Measurements from ENCODE around the gene CDH22.

The CDH22 gene

GRCh38 chr20:46186210-46186609 lies 122.1 kb downstream of the CDH22 start:
- DNase-seq = no peak

DNA sequence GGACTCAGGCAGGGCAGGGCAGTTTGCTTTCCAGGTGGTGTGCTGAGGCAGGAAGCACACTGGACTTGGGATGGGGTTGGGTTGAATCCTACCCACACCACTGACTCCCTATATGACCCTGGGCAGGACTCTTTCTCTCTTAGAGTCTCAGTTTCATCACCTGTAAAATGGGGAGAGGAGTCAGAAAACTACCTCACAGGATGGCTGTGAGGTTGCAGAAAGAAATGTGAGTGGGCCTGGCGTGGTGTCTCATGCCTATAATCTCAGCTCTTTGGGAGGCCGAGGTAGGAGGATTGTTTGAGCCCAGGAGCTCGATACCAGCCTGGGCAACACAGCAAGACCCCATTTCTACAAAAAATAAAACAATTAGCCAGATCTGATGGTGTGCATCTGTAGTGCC lies 122.9 kb downstream of the CDH22 start:
- DNase-seq = no peak

DNA sequence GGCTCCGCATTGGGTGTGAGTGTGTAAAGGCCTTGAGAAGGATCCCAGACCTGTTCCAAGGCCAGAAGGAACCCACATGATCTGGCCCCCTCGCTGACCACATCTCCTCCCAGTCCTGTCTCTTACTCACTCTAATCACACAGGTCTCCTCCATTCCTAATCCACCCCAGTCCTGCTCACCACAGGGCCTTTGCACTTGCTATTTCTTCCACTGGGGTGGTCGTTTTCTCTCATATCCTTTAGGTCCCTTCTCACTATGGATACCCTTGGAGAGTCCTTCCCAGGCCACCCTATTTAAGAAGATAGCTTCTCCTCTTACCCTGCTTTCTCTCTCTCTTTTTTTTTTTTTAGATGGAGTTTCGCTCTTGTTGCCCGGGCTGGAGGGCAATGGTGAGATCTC lies 124.5 kb downstream of the CDH22 start:
- DNase-seq = no peak

- no peak for DNase-seq
These were observed 125.8 kb downstream of the CDH22 start for GRCh38 chr20:46182276-46183200.

- no peak for DNase-seq
These were observed 128.4 kb downstream of the CDH22 start for GRCh38 chr20:46179862-46180261.

DNA sequence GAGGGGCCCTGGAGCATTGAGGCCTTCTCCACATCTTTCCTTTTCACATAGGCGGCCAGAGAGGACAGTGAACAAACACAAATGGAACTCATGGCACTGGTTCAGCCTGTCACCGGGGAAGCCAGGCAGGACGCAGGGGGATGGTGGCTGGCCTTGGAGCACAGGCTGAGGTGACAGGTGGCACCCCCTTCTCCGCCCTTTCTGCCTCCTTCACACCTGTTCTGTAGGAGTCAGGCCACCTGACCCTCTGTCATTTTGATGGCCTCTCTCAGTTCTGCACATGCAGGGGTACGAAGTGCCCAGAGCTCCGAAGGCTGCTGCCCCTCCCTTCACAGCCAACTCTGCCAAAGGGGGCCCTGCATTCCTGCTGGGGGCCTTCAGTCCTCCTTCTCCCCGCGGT lies 129.4 kb downstream of the CDH22 start:
- no peak for DNase-seq

DNA sequence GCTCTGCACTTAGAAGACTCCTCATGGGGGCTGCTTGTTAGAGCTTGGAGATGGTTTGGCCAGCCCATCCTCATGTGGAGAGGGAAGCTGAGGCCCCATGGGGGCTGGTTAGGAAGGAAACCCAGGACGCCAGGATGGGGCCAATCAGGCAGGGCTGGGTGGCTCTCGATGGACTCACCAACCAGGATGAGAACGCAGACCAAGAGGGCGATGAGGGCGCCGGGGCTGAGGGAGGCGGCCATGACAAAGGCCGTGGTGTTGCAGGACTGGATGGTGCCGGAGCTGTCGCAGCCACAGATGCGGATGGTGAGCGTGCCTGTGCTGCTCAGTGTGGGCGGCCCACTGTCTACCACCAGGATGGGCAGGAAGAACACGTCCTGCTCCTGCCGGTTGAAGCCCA lies 130.5 kb downstream of the CDH22 start:
- DNase-seq = no peak

GRCh38 chr20:46176739-46177378 lies 131.4 kb downstream of the CDH22 start:
- DNase-seq = no peak

GRCh38 chr20:46175127-46175494 lies 133.2 kb downstream of the CDH22 start:
- DNase-seq = no peak

DNA sequence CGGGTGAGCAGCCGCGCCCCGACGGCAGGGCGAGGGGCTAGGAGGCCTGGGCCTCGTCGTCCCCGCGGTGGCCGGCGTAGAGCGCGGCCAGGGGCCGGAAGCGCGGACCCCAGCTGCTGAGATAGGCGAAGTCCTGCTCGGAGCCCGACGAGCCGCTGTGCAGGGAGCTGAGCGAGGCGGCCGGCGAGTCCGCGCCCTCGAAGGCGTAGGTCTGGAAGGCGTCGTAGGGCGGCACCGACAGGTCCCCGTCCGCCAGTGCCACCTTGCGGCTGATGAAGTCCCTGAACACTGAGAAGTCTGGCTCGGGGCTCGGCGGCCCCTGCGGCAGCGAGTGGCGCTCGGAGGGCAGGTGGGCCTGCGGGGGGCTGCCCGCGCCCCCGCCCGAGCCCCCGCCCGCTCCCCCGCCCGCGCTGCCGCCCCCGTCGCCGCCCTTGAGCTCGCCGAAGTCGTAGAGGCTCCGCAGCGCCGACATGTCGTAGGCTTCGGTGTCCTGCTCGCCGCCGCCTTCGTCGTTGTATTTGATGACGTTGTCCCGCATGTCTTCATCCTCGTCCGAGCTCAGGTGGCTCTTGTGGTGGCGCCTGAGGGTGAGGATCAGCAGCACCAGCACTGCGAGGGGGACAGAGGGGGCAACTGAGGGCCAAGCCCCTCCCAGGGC lies 133.7 kb downstream of the CDH22 start:
- peak; percentile 60 for DNase-seq

GRCh38 chr20:46173652-46174468 lies 134.4 kb downstream of the CDH22 start:
- no peak for DNase-seq

GRCh38 chr20:46172961-46173536 lies 135.2 kb downstream of the CDH22 start:
- no peak for DNase-seq

GRCh38 chr20:46172455-46172854 lies 135.8 kb downstream of the CDH22 start:
- DNase-seq = no peak

DNA sequence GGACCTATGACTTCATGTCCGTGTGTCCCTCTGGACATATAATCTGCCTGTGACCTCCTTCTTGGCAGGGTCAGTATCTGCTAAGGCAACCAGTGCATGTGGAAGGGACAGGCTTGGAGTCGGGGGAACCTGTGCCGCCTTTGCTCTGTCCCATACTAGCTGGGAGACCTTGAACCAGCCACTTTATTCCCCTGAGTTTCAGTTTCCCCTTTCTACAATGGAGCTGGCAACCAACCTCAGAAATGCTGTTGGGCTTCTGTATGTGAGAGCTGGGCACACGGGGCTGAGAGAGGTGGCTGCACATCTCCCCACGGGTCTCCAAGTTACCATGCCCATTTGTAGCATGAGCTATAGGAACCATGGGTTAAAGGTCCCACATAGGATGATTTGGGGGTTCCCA lies 136.4 kb downstream of the CDH22 start:
- DNase-seq = no peak

- no peak for DNase-seq
These were observed 136.8 kb downstream of the CDH22 start for GRCh38 chr20:46171476-46171875.

DNA sequence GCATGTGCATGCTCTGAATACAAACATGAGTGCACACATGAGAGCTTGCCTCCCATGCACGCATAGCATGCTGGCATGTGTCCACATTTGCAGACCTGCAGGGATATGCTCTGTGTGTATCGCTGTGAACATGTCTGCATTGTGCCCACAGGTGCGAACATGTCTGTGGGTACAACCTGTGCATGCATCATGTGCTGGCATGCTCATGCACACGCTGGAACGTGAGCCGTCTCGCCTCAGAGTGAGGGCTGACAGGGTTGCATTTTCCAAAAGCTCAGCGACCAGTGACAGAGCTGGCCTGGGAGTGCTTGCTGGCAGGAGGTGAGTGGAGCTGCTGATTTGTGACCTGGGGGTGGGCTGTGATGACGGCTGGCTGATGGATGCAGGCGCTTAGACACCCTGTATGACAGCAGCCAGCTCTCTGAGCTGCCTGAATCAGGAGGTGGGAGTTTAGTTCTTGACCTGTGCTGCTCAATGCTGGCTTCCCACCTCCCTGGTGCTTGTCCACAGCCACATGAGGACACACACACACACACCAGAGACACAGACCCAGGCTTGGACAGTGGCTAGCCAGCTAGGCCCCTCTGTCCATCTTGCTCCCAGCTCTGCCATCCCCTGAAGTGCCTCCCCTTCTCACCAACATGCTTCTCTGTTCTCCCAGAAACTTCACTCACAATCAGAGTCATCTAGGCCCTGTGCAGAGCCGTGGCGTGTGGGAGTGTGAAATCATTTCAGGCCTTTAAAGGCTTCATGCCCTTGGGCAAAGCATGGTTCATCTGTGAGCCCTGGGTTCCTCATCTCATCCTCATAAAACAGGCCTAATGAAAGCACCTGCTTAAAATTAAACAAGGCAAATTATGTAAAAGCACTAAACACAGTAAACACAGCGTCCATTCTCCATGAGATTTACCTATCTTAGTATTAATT lies 138.8 kb downstream of the CDH22 start:
- DNase-seq = no peak

- no peak for DNase-seq
These were observed 139.9 kb downstream of the CDH22 start for GRCh38 chr20:46168438-46168837.

DNA sequence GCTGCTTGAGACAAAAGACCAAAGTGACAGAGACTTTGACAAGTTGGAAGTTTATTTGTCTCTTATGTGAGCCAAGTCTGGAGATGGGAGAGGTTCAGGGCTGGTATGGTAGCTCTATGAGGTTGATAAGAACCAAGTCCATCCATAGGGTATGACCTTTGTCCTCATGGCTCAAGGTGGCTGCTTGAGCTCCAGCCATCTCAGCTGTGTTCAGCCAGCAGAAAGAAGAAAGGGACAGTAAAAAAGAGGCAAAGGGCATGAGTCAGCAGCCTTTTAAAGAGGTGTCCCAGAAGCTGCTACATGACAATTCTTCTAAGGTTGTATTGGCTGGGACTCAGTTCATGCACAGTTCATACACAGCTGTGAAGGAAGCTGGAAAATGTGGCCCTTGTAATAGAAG lies 141.2 kb downstream of the CDH22 start:
- DNase-seq = no peak

- DNase-seq = no peak
These were observed 144.0 kb downstream of the CDH22 start for GRCh38 chr20:46164254-46164653.

- DNase-seq = no peak
These were observed 146.4 kb downstream of the CDH22 start for GRCh38 chr20:46161921-46162320.

- no peak for DNase-seq
These were observed 147.6 kb downstream of the CDH22 start for GRCh38 chr20:46160661-46161060.

Data from CD4-positive, alpha-beta T cell treated with Interleukin-17A for 1 hour (primary cell).